NCI-H187 (cell line): ENCODE results near the gene EGFL8.

Experiments used
- DNase-seq, 2 experiments: peaks; one replicate each; lab custom pipeline; 2025; lab: John Stamatoyannopoulos, UW

EGFL8 gene

DNA sequence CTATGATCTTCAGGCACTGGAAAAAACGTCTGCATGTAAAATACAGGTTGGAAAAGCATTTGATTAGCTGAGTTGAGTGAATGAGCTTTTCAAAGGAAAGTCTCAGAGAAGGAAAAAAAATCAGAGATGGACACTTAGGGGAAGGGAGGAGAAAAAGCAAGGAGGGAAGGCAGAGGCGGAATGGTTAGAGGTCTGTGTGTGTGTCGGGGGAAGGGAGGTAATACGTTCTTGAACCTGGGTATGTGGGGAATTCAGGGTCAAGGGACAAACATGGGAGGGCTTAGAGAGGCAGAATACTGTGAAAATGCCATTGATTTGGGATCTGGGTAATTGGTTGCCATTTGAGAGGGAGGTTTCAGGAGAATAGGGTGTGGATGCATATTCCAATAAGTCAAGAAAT lies 17.7 kb upstream of the EGFL8 start:
- no peak for DNase-seq

DNA sequence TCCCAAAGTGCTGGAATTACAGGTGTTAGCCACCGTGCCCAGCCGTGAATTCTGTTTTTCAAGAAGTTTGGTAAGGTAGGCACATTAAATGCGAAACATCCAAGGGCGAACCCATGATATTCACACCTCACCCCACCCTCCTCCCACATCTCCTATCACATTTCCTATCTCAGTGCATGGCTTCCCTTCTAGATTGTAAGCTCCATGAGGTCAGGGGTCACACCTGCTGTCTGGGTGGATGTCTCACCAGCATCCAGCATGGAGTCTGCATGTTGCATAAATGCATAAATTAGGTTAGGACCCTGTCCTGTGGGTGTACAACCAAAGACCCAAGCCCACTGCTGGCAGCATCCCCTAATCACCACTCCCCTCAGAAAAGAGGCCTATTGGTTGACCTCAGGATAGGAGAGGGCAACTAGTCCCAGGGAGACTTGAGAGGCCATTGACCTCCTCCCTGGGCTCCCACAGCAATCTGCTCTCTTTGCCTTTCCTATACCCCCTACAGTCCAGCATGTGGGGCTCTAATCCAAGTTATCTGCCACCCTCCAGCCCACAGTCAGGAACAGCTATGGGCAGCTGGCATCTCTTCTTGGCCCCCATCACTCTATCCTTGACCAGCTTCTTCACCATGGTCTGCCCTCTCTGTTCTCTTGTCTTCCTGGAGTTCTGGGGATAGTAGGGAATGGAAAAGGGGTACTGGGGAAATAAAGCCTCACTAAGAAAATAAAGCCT lies 16.8 kb upstream of the EGFL8 start:
- DNase-seq = no peak

DNA sequence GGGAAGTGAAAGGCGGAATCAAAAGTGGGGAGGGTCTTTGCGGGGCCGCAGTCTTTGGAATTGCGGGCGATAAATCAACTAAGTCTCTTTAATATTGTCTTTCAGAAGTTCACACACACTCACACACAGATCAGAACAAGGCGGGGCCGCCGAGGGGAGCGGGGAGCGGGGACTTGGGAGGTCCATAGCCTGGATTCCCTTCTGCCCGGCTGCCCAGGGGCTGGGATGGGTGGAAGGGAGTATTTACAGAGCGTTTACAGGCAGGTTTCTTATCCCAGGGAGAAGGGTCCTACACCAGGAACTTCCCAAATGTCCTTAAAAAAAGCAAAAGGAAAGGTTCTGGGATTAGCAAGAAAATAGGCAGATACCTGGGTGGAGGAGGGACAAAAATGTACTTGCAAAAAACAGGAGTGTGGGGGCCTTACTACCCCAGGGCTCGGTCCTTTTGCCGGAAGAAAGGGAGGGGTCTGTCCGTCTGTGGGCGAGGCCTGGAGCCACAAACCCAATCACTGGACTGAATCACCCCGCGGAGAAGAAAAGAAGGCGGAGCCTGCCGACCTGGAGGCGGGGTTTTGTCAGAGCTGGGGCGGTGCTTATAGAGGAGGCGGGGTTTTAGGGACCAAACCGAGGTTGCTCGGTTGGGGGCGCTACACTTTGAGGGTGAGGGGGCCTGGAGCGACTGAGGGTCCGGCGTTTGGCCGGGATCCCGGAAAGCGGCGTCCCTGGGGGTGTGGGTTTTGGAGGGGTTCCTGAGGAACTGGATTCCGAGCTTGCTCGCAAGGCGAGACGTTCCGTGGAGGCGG lies 15.9 kb upstream of the EGFL8 start:
- DNase-seq = peak in 1 of 2 experiments; percentile 22

DNA sequence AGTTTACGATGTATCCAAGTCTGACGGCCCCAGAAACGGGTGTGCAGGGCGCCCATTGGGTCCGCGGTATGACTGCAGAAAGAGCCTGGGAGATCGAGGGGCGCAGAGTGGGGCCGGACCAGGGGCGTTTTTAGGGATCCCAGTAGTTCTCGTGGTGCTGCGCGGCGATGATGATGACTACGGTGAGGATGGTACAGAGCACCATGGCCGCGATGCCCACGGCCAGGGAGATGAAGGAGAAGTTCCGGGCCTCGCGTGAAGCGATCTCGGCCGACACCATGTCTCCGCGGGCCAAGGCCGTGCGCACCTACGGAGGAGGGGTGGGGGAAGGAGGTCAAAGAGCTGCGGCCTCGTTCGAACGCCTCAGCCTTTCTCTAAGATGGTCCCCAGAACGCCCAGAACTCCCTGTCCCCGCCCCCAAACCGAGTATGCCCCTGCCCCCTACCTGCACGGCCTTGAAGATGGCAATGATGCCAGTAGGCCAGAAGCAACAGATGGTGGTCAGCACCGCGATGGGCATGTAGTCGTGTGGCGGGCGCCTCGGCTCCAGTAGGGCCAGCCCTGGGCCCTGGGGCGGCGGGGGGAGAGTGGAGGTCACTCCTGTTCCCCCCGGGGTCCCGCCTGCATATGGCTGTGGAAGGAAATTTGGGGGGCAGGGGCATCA lies 15.2 kb upstream of the EGFL8 start:
- DNase-seq = no peak

DNA sequence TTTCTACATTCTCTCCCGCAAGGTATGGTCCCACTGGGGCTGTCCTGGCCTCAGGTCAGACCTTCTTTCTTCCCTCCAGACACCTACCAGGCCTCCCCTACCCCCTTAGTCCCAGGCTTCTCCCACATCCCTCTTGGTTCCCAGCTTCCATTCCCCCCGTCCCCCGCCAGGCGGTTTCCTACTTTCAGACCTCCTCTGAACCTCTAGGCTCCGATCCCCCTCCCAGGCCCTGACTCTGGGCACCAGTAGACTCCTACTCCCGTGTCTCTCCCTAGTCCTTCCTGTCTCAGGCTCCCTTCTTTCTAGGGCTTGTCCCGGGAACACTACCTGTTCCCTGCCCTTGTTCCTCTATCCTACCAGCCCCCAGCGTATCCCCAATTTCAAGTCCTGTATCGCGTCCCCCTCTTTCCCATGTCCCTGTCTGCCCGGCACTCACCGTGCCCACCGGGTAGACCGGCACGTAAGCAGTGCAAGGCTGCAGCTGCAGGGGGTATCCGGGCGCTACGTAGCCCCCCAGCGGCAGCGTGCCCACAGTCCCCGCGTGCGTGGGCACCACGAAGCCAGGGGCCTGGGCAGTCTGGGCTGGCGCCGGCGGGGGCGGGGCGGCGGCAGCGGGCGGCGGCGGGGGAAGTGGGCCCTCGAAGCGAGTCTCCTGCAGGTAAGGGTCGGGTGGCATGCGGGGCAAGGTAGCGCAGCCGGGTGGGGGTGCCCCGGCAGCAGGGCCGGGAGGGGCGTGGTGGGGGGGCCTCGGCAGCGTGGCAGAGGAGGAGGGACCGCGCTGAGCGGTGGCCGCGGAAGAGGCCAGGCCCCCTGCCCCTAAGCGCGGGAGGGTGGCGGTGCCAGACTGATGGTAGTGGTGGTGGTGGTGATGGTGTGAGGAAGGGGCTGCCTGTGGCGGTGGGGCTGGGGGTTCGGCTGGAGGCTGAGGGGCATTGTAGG lies 14.2 kb upstream of the EGFL8 start:
- DNase-seq = no peak

DNA sequence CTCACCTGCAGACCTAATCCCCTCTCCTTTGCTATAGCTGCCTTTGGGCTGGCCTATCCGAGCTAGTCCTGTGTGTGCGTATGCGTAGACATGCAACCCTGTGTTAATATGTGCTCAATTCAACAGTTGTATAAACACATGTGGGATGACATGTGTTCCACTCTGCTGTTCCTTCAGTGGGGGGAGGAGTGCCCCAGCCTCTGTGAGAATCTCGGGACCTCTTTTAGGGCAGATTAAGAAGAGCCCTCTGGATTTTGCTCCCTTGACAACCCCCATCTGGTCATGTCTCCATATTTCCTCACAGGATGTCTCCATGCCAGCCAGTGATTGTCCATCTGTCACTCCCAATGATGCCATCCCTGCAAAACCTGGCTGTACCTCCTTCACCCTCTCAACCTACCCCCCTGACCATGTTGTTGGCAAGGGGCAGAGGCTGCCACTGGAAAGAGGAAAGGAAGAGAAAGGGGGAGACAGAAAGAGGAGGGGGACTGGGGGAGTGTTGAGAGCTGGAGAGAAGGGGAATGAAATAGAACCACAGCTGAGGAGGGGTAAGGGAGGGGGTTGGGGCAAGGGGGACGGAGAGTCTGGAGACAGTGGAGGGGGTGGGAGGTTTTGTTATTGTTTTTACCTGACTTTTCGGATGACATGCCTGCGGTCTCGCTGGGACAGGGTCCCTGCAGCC lies 13.1 kb upstream of the EGFL8 start:
- DNase-seq = no peak

DNA sequence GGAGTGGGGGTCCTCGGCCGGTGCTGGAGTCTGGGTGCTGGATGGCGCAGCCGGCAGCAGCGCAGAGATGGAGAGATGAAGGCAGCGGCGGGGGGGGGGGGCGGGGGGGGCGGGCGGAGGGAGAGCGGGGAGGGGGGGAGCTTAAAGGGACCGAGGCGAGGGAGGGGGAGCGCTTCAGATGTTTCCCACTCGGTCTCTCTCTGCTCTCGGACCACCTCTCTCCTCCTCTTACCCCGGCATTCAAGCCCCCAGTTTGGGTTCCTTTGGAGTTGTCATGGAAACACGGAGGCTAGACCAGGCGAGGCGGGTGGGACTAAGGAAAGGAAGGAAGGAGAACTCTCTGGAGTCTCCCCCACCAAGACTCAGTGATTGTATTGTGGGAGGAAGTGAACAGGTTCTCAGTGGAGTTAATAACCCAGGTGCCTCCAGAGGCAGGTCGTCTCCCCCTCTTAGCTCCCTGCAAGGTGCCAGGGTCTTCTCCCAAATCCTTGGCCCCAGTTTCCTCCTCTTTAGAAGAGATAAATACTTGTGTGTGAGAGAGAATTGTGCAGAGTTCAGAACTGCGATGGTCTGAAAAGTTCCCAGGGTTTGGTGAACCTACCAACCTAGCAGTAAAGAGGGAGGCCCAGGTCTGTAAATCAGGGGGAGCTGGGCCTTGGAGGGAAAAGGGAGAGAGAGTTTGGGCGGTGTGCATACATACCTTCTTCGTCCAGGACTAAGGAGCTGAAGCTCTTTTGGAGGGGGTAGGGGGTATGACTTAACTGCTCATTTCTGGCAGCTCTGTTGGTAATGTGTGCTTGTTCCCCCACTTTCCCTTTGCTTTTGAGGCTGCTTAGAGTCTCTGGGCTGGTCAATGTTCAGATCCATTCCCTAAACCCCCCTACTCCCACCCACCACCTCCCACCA lies 12.3 kb upstream of the EGFL8 start, which contains the start of gene PRRT1:
Gene PRRT1 (minus strand): TSS at position 77 of the 906 bp plus-strand sequence. CDS start 112 bp downstream, outside the sequence.
- DNase-seq = no peak

DNA sequence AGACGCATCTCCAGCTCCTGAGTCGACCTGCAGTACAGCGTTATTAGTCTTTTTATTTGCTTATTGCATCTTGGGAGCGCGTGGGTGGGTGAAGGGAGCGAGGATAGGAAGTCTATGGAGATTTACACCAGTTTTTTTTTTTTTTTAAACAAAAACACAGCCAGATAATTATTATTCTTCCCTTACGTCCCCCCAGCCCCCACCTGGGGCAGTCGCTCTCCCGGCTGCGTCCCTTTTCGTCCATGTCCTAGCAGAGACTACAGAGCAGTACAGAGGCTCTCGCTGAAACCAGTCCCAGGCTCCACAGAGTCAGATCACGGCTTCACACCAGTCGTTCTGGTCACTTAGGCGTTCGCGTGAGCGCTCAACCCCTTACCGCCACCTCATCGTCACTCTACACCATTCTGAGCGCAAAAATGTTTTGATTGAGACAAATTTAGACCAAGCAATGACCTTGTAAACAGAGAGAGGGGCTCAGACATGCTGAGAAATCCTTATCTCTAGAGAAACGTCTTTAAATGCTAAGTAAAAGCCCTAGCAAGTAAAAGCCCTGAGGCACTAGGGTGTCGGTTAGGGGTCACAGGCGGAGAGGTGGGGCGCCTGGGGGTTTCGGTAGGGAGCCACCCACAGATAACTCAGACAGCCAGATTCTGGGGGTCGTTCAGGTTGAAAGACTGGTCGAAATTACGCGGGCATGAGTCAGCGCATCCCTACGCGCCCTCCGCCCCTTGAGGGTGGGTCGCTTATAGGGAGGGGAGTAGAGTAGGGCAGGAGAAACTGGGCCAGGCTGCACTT lies 11.4 kb upstream of the EGFL8 start:
- DNase-seq = no peak

DNA sequence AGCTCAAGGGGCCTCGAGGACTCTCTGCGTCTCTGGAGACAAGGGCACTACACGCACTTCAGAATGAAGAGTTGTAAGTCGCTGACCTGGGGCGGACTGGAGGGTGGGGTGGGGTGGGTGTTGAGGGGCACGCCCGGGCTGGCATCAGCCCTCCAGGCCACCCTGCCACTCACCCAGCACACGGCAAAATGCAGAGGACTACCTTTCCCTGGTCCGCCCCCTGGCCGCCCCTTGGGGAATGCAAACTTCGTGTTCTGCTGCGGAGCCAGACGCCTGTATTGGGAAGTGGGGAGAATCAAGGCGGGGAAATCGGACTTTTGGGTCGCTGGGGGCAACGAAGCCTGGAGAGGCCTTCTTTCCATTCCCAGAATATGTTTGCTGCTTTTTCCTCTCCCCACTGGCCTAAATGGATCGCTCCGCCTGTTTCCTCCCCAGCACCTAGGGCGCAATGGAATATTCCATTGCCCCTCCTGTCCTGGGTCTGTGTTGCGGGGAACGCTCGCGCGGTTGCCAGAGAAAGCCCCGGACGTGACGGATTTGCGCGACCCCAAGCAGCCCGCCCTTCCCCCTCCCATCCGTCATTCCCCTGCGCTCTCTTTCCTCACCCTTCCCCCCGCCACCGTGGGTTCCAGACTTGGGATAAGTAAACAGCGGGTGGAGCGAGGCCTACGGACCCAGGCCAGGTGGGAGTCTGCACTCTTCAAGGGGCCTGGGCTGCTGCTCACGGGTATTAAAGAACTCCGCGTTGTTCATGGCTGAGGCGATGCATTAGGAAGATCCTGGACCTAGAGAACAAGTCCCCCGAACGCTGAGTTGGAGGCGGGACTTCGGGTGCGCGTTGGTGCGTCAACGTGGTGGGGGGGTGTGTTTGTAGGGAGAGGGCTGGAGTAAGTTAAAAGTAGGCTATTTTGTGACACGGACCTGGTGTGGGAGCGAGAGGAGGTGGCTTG lies 10.6 kb upstream of the EGFL8 start, which contains the start of gene PPT2:
Gene PPT2 (plus strand): TSS at position 578 of the 950 bp plus-strand sequence. CDS start 454 bp downstream, outside the sequence.
- peak; percentile 14 to 44 for DNase-seq

DNA sequence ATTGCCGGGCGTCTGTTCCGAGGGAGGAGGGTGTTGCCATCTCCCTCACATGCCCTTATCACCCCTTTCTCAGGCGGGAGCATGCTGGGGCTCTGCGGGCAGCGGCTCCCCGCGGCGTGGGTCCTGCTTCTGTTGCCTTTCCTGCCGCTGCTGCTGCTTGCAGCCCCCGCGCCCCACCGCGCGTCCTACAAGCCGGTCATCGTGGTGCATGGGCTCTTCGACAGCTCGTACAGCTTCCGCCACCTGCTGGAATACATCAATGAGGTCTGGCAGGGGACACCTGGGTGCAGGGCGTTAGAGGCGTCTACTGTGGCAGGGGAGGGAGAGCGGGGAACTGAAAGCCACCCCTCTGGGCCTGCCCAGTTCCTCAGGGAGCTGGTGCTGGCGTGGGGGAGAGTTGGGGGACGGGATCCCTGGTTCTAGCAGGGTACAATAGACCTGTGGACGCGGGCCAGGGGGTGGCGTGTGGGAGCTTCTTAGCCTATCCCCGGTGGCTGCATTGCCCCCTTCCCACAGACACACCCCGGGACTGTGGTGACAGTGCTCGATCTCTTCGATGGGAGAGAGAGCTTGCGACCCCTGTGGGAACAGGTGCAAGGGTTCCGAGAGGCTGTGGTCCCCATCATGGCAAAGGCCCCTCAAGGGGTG lies 9.8 kb upstream of the EGFL8 start:
- peak in 1 of 2 experiments; percentile 38 for DNase-seq

DNA sequence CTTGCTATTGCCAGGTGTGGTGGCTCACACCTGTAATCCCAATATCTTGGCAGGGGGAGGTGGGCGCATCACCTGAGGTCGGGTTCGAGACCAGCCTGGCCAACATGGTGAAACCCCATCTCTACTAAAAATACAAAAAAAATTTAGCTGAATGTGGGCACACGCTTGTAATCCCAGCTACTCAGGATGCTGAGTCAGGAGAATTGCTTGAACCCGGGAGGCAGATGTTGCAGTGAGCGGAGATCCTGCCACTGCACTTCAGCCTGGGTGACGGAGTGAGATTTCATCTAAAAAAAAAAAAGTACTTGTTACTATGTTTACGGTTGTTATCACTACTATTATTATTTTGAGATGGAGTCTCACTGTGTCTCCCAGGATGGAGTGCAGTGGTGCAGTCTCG lies 7.5 kb upstream of the EGFL8 start:
- DNase-seq = no peak

DNA sequence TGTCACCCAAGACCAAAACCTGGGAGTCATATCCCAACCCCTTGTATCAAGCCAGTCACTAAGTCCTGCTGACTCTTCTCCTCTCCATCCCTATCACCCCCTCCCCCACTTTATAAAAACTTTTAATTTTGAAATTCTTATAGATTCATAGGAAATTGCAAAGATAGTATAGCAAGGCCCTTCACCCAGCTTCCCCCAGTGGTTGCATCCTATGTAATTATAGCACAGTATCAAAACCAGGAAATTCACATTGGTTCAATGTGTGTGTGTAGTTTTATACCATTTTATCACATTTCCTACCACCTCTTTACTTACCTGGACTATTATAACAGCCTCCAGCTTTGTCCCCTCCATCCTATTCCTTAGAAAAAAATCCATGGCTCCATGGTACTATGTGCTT lies 6.3 kb upstream of the EGFL8 start:
- no peak for DNase-seq

DNA sequence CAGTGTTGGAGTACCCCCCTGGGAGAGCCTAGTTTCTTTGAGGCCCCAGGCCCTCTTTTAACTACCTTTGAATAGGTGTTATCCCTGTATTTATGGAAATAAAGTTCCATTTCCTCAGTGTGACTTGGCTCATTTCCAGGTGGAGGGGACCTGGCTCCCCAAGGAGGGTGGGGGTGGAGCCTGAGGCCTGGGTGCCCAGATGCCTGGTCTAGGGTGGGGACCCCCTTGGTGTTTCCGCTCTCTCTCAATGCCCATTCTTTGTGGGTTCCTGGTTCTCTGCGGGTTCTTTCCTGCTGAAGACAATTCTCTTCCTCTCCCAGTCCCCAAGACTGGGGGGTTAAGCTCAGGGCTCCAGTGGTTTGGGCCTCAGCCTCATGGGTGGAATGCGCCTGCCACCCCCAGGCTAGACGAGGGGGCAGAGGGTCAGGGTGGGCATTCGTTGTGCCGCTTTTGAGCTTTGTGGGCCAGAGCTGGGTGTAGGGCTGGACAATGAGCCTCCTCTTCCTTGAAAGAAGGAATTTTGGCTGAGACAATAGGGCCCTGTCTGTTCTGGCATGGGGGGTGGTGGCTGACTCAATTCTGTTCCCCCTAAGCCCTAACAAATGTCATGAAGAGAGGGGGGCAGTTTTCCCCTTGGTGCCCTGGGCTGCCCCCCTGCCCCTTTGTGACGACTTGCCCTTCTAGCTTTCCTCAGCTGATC lies 686 bp upstream of the EGFL8 start:
- no peak for DNase-seq

DNA sequence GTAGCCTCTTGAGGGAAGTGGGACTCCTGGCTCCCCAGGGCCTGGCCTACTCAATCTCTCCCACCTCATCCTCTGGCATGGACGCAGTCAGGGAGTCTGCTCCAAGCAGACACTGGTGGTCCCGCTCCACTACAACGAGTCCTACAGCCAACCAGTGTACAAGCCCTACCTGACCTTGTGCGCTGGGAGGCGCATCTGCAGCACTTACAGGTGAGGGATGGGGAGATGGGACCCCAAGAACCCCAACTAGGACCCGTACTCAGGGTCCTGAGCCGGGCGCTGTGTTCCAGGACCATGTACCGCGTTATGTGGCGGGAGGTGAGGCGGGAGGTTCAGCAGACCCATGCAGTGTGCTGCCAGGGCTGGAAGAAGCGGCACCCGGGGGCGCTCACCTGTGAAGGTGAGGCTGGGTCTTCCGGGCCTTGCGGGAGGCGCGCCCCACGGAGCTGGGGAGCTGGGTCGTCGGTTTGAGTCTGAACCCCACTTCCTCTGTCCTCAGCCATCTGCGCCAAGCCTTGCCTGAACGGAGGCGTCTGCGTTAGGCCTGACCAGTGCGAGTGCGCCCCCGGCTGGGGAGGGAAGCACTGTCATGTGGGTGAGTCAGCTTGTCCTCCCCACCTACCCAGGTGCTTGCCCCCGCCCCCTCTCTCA lies 2.1 kb downstream of the EGFL8 start:
- DNase-seq = no peak

DNA sequence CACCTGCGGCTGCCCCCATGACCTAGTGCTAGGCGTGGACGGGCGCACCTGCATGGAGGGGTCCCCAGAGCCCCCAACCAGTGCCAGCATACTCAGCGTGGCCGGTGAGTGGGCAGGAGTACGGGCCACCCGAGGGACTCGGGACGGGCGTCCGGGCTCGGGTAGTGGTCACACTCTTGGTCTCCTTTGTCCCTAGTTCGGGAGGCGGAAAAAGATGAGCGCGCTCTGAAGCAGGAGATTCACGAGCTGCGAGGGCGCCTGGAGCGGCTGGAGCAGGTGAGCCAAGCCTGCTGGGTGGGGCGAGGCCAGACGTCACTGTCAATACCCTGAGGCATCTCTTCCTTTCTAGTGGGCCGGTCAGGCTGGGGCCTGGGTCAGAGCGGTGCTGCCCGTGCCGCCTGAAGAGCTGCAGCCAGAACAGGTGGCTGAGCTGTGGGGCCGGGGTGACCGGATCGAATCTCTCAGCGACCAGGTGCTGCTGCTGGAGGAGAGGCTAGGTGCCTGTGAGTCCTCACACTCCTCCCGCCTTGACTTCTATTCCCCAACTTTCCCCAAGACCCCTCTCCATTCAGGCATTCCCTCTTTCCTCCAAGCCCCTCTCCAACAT lies 2.9 kb downstream of the EGFL8 start:
- DNase-seq = no peak

DNA sequence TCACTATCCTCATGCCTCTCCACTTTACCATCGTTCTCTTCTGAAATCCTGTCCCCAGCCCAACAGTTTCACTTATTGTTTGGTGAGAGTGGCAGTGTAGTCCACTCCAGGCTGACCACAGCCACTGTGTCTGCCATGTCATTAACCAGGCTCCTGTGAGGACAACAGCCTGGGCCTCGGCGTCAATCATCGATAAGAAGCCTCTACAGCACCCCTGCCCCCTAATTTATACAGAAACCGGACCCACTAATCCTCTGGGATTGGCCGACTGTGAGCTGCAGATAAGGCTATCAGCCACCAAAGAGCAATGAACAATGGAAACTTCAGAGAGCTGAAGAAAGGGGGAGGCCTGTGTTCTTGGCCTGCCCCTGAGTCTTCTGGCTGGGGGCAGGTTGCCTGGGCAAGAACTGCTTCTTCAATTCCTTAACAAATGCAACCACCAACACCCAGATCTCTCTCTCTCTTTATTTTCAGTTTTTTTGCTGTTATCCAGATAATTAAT lies 3.4 kb downstream of the EGFL8 start:
- no peak for DNase-seq
